GM19193 (cell line): ENCODE data around the gene TCEA3.

Experiments
- POLR2A ChIP-seq: IDR thresholded peaks from 4 replicates; pipeline ENCODE4 v1.6.1; 2011; ENCODE audit not compliant: insufficient read depth, insufficient read length; ENCODE audit errors: extremely low read depth

TCEA3 gene

GRCh38 chr1:23395154-23395724, 29.3 kb downstream of the TCEA3 start:
- no peak for TF ChIP-seq POLR2A

DNA sequence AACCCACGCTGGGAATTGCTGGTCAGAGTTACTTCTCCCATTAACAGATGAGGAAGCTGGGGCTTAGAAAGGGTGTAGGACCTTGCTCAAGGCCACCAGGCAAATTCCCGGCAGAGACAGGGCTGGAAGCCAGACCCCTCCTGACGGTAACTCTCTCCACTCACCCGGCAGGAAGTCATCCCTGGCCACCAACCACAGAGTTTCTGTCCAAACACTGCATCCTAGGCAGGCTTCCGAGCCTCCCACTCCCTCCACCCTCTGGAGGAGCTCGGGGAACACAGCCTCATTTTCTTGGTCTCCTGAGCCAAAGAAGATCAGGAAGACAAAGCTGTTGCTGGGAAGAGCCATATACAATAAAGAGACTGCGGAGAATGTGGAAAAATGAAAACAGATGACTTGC, 29.9 kb downstream of the TCEA3 start:
- no peak for TF ChIP-seq POLR2A

- TF ChIP-seq POLR2A: no peak
Measured at GRCh38 chr1:23394181-23394580, 30.4 kb downstream of the TCEA3 start.

GRCh38 chr1:23393706-23394105, 30.8 kb downstream of the TCEA3 start:
- no peak for TF ChIP-seq POLR2A

DNA sequence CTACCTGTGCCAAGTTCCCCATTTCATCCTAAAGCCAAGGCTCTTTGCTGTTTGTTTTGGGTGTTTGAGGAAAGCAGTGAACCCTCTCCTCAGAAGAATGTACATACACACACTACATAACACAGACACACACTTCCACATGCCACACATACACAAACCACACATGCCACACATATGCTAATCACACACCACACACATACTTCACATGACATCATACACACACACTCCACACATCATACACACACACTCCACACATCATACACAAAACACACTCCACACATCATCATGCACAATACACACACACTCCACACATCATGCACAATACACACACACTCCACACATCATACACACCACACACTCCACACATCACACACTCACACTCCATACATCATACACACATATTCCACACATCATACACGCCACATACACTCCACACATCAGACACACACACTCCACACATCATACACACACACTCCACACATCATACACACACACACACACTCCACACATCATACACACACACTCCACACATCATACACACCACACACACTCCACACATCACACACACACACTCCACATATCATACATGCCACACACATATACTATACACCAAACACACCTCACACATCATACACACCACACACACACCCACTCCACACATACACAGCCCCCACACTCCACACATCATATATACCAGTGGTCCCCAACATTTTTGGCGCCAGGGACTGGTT, 32.3 kb downstream of the TCEA3 start:
- no peak for TF ChIP-seq POLR2A

DNA sequence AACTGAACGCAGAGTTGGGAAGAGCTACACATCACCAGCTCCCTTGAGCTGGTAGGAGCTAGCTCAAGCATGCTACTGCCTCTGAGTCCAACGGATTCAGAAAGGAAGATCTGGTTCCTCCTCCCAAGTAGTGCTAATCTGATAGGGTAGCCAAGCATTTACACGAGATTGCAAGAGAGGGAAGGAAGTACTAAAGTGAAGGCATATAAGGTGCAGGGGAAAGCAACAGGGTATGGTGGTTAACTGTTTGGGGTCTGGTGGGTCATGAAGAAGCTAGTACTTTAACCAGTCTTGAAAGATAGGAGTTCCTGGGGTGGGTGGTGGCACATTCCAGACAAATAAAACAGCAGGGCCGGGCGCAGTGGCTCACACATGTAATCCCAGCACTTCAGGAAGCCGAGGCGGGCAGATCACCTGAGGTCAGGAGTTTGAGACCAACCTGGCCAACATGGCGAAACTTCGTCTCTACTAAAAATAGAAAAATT, 34.7 kb downstream of the TCEA3 start:
- no peak for TF ChIP-seq POLR2A

DNA sequence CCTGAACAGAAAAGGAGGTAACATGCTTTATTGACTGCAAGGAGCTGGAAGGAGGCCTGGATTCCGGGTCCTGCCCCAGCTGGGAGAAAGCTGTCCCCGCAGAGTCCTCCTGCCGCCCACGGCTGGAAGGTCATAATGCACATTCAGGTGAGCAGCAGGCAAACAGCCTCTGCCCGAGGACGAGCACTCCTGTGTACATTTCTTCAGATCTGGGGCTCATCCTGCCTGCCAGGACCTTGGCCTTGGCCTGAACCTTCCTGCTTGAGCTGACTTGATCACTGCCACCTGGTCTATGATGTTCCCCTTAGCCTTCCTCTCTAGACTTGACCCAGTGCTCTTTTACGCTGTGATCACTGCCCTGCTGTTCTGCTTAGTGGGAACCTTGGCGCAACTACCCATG, 37.1 kb downstream of the TCEA3 start:
- no peak for TF ChIP-seq POLR2A

GRCh38 chr1:23385119-23385621, 39.4 kb downstream of the TCEA3 start:
- no peak for TF ChIP-seq POLR2A

GRCh38 chr1:23384312-23385058, 40.1 kb downstream of the TCEA3 start:
- TF ChIP-seq POLR2A: no peak

DNA sequence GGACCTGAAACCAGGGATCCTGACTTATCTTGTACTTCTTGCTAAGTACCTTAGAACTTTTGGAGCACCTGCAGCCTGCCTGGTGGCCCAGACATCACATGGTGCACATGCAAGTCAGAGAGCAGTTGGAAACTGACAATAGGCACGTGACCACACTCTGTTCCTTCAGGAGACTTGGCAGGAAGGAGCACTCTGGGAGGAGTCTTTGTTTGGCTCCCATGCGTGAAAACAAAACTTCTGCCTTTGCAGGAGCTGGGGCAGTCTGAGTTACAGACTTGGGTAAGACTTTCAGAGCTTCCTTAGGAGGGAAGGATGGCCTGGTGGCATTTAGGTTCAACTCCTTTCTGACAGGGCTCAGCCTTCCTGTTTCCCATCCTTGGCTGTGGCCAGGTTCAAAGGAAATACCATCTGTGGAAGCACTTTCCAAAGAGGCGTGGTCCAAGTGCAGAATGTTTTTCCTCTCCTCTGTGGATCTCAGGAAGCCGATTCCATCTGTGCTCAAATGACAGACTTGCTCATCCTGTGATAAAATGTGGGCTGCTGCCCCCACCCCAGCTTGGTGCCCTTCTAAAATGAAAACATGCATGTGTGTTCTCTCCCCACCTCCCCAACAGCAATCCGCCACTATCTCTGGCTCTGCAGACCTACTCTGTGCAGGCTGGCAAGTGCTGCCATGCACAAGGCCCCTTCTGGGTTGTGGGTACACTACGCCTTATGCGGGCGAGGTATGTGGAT, 40.8 kb downstream of the TCEA3 start:
- no peak for TF ChIP-seq POLR2A

- TF ChIP-seq POLR2A: no peak
Measured at GRCh38 chr1:23381233-23381885, 43.2 kb downstream of the TCEA3 start.

- no peak for TF ChIP-seq POLR2A
Measured at GRCh38 chr1:23380719-23381118, 43.8 kb downstream of the TCEA3 start.

DNA sequence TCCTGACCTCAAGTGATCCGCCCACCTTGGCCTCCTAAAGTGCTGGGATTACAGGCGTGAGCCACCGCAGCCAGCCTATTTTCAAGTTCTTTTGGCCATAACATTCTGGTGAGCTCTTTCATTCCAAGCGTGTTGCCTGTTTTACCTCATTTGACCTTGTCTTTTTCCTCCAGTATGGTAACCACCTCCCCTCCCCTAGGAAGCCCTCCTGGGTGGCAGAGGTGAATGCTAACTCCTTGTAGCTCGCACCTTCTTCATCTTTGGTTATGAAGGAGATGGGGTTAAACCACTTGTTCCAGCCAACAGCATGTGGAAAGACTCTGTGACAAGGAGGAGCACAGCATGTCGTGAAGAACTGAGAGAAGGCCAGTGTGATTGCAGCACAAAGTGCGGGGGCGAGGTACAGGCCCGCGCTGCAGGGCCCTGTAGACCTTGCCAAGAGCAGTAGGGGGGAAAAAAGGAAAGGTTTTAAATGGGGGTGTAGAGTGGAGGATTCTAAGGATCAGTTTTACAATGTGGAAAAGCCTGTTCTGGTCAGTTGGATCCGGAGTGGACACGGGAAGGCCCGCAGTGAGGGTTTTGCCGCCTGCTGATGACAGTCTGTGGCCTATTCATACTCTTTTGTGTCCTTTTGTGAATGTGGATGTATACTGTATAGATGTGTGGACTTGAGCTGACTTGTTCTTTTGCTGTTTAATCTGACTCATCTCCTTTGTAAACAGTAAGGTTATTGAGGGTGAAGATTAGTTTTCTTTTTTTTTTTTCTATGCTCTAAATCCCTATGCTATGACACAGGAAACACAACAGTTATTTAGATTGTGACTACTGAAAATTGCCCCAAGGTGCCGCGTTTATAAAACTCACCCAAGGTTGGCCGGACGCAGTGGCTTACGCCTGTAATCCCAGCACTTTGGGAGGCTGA, 47.4 kb downstream of the TCEA3 start:
- no peak for TF ChIP-seq POLR2A

- no peak for TF ChIP-seq POLR2A
Measured at GRCh38 chr1:23371987-23372880, 52.3 kb downstream of the TCEA3 start.
